Gastroesophageal sphincter (tissue), 4 donors: ENCODE results near the gene PPL. TPM values are rescaled to one million over a fixed set of nuclear protein-coding genes. Genes with fewer than 3 reads are reported as not detected.

Experiments
- ATAC-seq: fragments of 150-250 bp; one replicate; pipeline ENCODE4 v1.9.1; 2016; ENCODE audit warnings: mild to moderate bottlenecking, moderate library complexity
- H3K27ac ChIP-seq, 4 donors: fragments of 200-600 bp; sonication (generic) in 3 of 4; 1 replicate in 3 of 4; 2 replicates in 1 of 4; pipeline ENCODE4 v1.5.1; 2016 to 2019
- H3K27me3 ChIP-seq: fragments of 200-600 bp; sonication (generic); one replicate; pipeline ENCODE4 v1.5.1; 2019
- H3K36me3 ChIP-seq, 2 donors: fragments of 200-600 bp; sonication (generic); one replicate each; pipeline ENCODE4 v1.5.1; 2019; ENCODE audit warnings: control low read depth in 1 of 2
- H3K4me1 ChIP-seq, 3 donors: fragments of 200-600 bp; sonication (generic); 1 replicate in 2 of 3; 2 replicates in 1 of 3; pipeline ENCODE4 v1.5.1; 2016 to 2019; ENCODE audit warnings: control low read depth in 2 of 3
- H3K4me3 ChIP-seq, 2 donors: fragments of 200-600 bp; sonication (generic); one replicate each; pipeline ENCODE4 v1.5.1; 2019; ENCODE audit warnings: mild to moderate bottlenecking in 1 of 2, moderate library complexity in 1 of 2
- H3K9me3 ChIP-seq, 3 donors: fragments of 200-600 bp; sonication (generic); one replicate each; pipeline ENCODE4 v1.5.1; 2017 to 2019; ENCODE audit warnings: control low read depth in 2 of 3
- EP300 ChIP-seq: sonication (generic); formaldehyde crosslinking; IDR thresholded peaks from one replicate; pipeline ENCODE4 v1.6.1; 2017; ENCODE audit warnings: antibody characterized with exemption, mild to moderate bottlenecking
- POLR2A ChIP-seq, 2 donors: fragments of 450-650 bp; IDR thresholded peaks; one replicate each; pipeline ENCODE4 v1.6.1; 2017; ENCODE audit warnings: antibody characterized with exemption in 2 of 2, mild to moderate bottlenecking in 2 of 2, moderate library complexity in 1 of 2
- POLR2AphosphoS5 ChIP-seq: sonication (generic); formaldehyde crosslinking; IDR thresholded peaks from one replicate; pipeline ENCODE4 v1.6.1; 2017; ENCODE audit warnings: antibody characterized with exemption
- WGBS, 2 donors: methylation state at CpG; one replicate each; pipeline ENCODE4 v1.1.5; 2018; ENCODE audit warnings: low coverage in 1 of 2; 5-methylcytosine and 5-hydroxymethylcytosine counted together
- total RNA-seq, 4 donors: library from RNA; depleted of rRNA; stranded (reverse); fragments of >200 nt; gene quantifications; one replicate each; pipeline ENCODE4 v1.1.0, GENCODE V29; 2016
- TF ChIP-seq, protein P1 (sequence below), 4 experiments: fragments of 200-600 bp in 2 of 4; fragments of 450-650 bp in 2 of 4; sonication (generic) in 1 of 4; IDR thresholded peaks; one replicate each; pipeline ENCODE4 v1.5.1; 2017 to 2019; ENCODE audit warnings: antibody characterized with exemption in 4 of 4, mild to moderate bottlenecking in 2 of 4, moderate library complexity in 2 of 4

The PPL gene
- total RNA-seq, 4 donors from 2014 or later, result 53.7 to 82.5 (median 76.5) TPM

DNA sequence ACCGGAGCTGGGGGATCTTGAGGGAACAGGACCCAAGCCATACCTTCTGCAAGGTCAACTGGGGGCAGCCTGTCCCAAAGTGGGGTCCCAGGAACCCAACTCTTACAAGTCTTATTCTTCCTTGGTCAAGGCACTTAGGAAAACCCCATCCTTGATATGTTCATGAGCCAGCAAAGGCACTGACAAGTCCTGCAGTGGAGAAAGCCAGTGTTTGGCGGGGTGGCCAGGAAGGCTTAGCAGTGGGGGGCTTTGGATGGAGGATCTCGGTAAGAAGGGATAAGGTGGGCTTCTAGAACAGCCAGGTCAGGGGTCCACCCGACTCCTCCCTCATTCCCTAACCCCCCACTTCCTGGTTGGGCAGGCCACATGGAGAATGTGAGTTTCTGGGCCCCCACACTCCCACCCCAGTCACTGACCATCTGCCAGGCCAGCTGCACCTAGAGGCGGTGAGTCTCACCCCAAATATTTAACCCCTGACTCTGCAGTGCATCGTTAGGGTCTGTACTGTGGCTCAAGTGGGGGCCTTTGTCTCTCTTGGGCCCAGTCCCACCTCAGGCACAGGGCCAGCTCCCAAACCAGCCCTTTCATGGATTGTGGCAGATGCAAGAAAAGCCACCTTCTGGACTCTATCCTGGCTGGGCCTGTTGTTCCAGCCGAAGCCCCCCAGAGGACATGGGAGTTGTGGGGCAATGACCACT is 22.3 kb downstream of the PPL start:
- H3K4me3 ChIP-seq, result no peak overlapping the region
- peaks cover 0 to 14% (median 4%) of the 10 kb centered on the region in 3 donors for H3K4me1 ChIP-seq
- no peaks in the 10 kb centered on the region for H3K9me3 ChIP-seq
- peaks cover 0 to 3% of the 10 kb centered on the region in 2 donors for H3K36me3 ChIP-seq
- WGBS, 2 donors, result 80% methylated on average over 2 of the region's 7 CpGs; no CpG with 5 or more reads in 1 of the 2 donors
- no peak for ATAC-seq
- TF ChIP-seq, protein P1, sequence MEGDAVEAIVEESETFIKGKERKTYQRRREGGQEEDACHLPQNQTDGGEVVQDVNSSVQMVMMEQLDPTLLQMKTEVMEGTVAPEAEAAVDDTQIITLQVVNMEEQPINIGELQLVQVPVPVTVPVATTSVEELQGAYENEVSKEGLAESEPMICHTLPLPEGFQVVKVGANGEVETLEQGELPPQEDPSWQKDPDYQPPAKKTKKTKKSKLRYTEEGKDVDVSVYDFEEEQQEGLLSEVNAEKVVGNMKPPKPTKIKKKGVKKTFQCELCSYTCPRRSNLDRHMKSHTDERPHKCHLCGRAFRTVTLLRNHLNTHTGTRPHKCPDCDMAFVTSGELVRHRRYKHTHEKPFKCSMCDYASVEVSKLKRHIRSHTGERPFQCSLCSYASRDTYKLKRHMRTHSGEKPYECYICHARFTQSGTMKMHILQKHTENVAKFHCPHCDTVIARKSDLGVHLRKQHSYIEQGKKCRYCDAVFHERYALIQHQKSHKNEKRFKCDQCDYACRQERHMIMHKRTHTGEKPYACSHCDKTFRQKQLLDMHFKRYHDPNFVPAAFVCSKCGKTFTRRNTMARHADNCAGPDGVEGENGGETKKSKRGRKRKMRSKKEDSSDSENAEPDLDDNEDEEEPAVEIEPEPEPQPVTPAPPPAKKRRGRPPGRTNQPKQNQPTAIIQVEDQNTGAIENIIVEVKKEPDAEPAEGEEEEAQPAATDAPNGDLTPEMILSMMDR (IDR thresholded peaks at IDR 0.05), result no peak
- TF ChIP-seq POLR2A (IDR thresholded peaks at IDR 0.05), result no peak
- no peak for TF ChIP-seq POLR2AphosphoS5
- TF ChIP-seq EP300, result no peak
- H3K27ac ChIP-seq, result peak overlapping the region in 1 of 4 donors; percentile 25
- H3K27me3 ChIP-seq, result no peaks in the 10 kb centered on the region

DNA sequence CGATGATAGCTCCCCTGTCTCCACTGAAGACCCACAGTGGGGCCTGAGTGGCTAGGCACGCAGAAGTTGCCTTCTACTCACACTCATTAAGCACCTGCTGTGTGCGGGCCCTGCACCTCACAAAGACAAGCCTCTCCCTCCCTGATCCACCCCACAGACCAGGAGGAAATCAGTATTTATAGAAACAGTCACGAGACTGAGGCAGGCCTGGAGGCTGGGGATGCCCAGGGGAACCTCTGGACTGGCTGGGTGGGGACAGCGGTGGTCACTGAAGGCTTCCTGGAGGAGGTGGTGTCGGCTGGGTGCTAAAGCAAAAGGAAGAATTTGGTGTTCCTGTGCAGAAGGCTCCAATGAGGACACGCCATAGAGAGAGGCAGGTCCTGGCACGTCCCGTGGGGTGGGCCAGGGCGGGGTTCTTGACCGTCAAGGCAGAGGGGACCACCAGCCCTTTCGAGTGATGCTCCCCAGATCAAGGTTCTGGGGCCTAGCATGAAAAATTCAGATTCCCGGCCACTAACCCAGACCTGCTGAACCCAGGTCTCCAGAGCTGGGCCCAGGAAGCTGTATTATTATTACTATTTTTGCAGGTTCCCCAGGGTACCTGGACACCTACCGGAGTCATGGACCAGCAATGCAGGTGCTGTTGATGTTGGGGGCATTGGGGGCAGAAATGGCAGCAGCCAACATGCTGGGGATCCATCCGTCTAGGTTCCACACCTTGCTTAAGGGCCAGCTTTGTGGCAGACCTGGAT is 23.0 kb downstream of the PPL start:
- Histone ChIP-seq H3K27me3 (no peaks in the 10 kb centered on the region), H3K36me3 (peaks cover 0 to 3% of the 10 kb centered on the region in 2 donors), H3K9me3 (no peaks in the 10 kb centered on the region), H3K27ac (no peak overlapping the region), H3K4me3 (no peak overlapping the region), H3K4me1 (peaks cover 0 to 13% (median 3%) of the 10 kb centered on the region in 3 donors)
- ATAC-seq, result no peak
- 71 to 84% methylated on average over 3 of the region's 15 CpGs for WGBS, 2 donors
- TF ChIP-seq, protein P1 (IDR thresholded peaks at IDR 0.05), result no peak
- TF ChIP-seq EP300 (no peak), POLR2A (IDR thresholded peaks at IDR 0.05) (no peak), POLR2AphosphoS5 (no peak)

DNA sequence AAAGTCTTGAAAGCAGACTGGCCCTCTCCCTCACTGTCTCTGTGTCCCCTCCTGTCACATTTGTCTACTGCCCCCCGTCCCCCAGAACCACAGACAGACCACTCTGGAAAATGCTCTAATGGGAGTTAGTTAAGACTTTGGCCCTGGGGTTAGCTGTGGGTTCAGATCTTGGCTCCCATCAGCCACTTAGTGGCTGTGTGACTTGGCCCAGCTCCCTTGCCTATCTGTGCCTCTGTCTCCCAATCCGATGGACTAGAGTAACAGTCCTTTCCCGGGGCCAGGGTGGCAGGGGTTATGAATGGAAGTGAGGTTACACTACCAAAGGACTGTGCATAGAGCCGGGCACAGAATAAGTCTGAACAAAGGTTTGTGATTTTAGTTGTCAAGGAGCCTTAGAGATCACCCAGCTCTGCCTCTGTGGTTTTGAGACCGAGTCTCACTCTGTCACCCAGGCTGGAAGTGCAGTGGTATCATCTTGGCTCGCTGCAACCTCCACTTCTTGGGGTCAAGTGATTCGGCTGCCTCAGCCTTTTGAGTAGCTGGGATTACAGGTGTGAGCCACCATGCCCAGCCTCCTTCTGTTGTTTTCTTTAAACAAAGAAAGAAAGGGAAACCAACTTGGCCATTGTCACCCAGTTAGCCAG is 23.7 kb downstream of the PPL start:
- no peak for ATAC-seq
- H3K27ac ChIP-seq, result peak overlapping the region in 1 of 4 donors; percentile 39
- no peak overlapping the region for H3K4me3 ChIP-seq
- WGBS, 2 donors, result 81 to 86% methylated on average over 1 to 5 of the region's 7 CpGs
- peaks cover 0 to 9% (median 0%) of the 10 kb centered on the region in 3 donors for H3K4me1 ChIP-seq
- peaks cover 0 to 3% of the 10 kb centered on the region in 2 donors for H3K36me3 ChIP-seq
- TF ChIP-seq, protein P1 (IDR thresholded peaks at IDR 0.05), result no peak
- no peak for TF ChIP-seq POLR2AphosphoS5
- TF ChIP-seq EP300, result no peak
- TF ChIP-seq POLR2A (IDR thresholded peaks at IDR 0.05), result no peak
- H3K27me3 ChIP-seq, result no peaks in the 10 kb centered on the region
- H3K9me3 ChIP-seq, result no peaks in the 10 kb centered on the region

DNA sequence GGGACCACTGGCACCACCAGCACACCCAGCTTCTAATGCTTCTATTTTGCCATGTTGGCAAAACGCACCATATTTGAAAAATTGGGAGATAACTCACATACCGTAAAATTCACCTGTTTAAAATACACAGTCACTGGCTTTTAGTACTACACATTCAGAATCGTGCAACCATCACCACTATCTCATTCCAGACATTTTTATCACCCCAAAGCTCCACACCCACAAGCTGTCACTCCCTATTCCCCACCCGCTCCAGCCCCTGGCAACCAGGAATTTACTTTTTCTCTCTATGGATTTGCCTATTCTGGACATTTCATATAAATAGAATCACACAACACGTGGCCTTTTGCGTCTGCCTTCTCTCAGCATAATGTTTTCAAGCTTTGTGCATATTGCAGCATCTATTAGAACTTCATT is 25.0 kb downstream of the PPL start:
- no peak overlapping the region for H3K4me3 ChIP-seq
- 57 to 63% methylated on average over 4 to 6 of the region's 6 CpGs for WGBS, 2 donors
- H3K4me1 ChIP-seq, result peaks cover 0 to 9% (median 0%) of the 10 kb centered on the region in 3 donors
- H3K36me3 ChIP-seq, result peaks cover 0 to 3% of the 10 kb centered on the region in 2 donors
- TF ChIP-seq EP300, result no peak
- TF ChIP-seq POLR2AphosphoS5, result no peak
- ATAC-seq, result peak; percentile 53
- no peak overlapping the region for H3K27ac ChIP-seq
- H3K27me3 ChIP-seq, result no peaks in the 10 kb centered on the region
- H3K9me3 ChIP-seq, result no peaks in the 10 kb centered on the region

DNA sequence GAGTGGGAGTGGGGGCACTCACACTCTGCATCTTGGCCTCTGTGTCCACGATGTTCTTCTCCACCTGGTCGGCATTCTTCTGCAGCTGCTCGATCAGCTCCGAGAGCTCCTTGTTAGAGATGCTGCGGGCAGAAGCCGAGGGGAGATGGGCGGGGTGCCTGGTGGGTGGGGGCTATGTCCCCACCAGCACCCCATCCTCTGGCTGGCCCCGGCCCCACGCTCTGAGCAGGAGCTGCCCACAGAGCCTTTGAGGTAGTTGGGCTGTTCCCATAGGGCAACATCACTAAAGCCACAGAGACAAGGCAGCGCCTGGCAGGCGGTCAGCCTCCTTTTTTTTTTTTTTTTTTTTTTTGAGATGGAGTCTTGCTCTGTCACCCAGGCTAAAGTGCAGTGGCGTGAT is 26.1 kb downstream of the PPL start:
- Histone ChIP-seq H3K27ac (no peak overlapping the region), H3K4me1 (no peaks in the 10 kb centered on the region), H3K9me3 (no peaks in the 10 kb centered on the region), H3K27me3 (no peaks in the 10 kb centered on the region), H3K4me3 (no peak overlapping the region), H3K36me3 (peaks cover 0 to 3% of the 10 kb centered on the region in 2 donors)
- no peak for ATAC-seq
- TF ChIP-seq EP300 (no peak), POLR2AphosphoS5 (no peak), POLR2A (IDR thresholded peaks at IDR 0.05) (no peak)
- TF ChIP-seq, protein P1 (IDR thresholded peaks at IDR 0.05), result no peak
- WGBS, 2 donors, result 94% methylated on average over 3 of the region's 12 CpGs; no CpG with 5 or more reads in 1 of the 2 donors
